Body of pancreas (tissue), 4 donors: ENCODE data around the gene ANKRD9.

Experiments
- CTCF ChIP-seq, 7 experiments: fragments of 450-650 bp in 4 of 7; fragments of 200-600 bp in 3 of 7; sonication (generic) in 3 of 7; IDR thresholded peaks; one replicate each; pipeline ENCODE4 v1.5.1; 2016 to 2019; ENCODE audit warnings: antibody characterized with exemption in 7 of 7
- POLR2A ChIP-seq, 3 donors: fragments of 450-650 bp; IDR thresholded peaks; one replicate each; pipeline ENCODE4 v1.6.1; 2016; ENCODE audit warnings: antibody characterized with exemption in 3 of 3, mild to moderate bottlenecking in 2 of 3

- TF ChIP-seq CTCF (IDR thresholded peaks at IDR 0.05): no peak
- TF ChIP-seq POLR2A (IDR thresholded peaks at IDR 0.05): no peak
These were observed 8.6 kb upstream of the ANKRD9 start for GRCh38 chr14:102518063-102518648.
